GM20000 (cell line): ENCODE results near the gene CCL5.
A peak's percentile ranks its signal among the peaks of the same experiment; 100 is the strongest.

ENCODE experiments used
- DNase-seq: peaks from one replicate; pipeline ENCODE4 v3.0.0; 2012; ENCODE audit warnings: low spot score
- CTCF ChIP-seq: IDR thresholded peaks from 2 replicates; pipeline ENCODE4 v1.5.1; 2012; ENCODE audit warnings: mild to moderate bottlenecking, control low read depth; ENCODE audit errors: extremely low read depth, missing control alignments

Gene CCL5

DNA sequence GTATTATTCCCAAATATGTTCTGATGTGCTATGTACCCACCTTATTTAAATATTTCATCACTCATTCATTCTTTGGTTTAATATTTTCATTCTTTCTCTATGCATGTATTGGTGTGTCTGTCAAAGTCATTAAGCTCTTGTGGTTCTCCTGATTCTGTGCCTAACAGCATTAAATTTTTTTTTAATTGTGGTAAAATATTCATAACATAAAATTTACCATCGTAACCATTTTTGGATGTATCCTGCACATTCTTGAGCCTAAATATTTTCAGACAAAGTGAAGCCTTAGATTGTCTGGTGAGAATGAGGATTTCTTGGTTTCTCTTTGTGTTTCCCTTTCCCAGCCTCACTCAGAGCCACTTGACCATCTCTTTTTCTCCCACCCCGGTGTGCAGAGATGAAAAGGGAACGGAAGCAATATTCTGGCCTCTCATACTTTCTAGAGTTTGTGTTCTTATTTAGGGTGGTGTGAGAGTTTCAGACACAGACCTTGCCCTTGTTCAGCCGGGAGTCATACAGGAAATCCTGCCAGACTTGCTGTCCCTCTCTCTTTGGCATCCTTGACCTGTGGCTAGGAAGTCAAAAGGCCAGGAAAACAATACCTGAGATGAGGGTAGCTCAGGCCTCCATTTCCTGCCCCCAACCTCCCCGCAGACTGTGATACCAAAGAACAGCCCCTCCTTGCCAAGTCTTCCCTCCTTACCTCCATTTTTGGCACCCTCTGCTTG lies 4.9 kb downstream of the CCL5 start:
- peak; percentile 36 for DNase-seq
- no peak for TF ChIP-seq CTCF

- no peak for TF ChIP-seq CTCF
- DNase-seq = no peak
Observed at GRCh38 chr17:35872196-35872980, 7.8 kb downstream of the CCL5 start.

GRCh38 chr17:35870906-35871819 lies 9.0 kb downstream of the CCL5 start:
- no peak for TF ChIP-seq CTCF
- no peak for DNase-seq

- TF ChIP-seq CTCF = no peak
- no peak for DNase-seq
Observed at GRCh38 chr17:35868737-35869136, 11.4 kb downstream of the CCL5 start, which contains the start of gene HEATR9. HEATR9 (minus strand) TSS chr17:35868891; CDS start chr17:35868742, 149 bp downstream.

DNA sequence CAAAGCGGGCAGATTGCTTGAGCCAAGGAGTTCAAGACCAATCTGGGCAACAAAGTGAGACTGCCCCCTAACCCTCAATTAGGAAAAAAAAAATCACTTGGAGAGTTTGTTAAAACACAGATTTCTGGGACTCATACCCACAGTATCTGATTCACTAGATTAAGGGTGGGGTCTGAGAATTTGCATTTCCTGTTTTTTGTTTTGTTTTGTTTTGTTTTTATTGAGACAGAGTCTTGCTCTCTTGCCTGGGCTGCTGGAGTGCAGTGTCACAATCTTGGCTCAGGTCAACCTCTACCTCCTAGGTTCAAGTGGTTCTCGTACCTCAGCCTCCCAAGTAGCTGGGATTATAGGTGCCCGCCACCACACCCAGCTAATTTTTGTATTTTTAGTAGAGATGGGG lies 12.6 kb downstream of the CCL5 start:
- no peak for TF ChIP-seq CTCF

GRCh38 chr17:35866341-35866950 lies 13.7 kb downstream of the CCL5 start:
- DNase-seq = no peak

More for the DNA sequence above, 12.6 kb downstream of the CCL5 start:
- no peak for DNase-seq

More at GRCh38 chr17:35866341-35866950, 13.7 kb downstream of the CCL5 start:
- TF ChIP-seq CTCF = no peak
